HFFc6 (cell line): ENCODE data around the gene SLC26A3. TPM values are rescaled to one million over a fixed set of nuclear protein-coding genes. Genes with fewer than 3 reads are reported as not detected.

ENCODE experiments used
- DNase-seq: peaks from one replicate; pipeline ENCODE4 v3.0.0-alpha.2; 2018
- H3K27ac Mint-ChIP-seq: 2 replicates; pipeline ENCODE4 v1.8.0; 2020; ENCODE audit warnings: mild to moderate bottlenecking, mixed read lengths
- H3K27me3 Mint-ChIP-seq: 2 replicates; pipeline ENCODE4 v1.8.0; 2021; ENCODE audit warnings: mild to moderate bottlenecking, moderate library complexity, mixed read lengths; ENCODE audit not compliant: insufficient read depth
- H3K36me3 Mint-ChIP-seq: 2 replicates; pipeline ENCODE4 v1.8.0; 2021; ENCODE audit warnings: low read depth, mixed read lengths
- H3K4me1 Mint-ChIP-seq: 2 replicates; pipeline ENCODE4 v1.8.0; 2020; ENCODE audit warnings: low read depth, mixed read lengths
- H3K4me3 Mint-ChIP-seq: 2 replicates; pipeline ENCODE4 v1.8.0; 2020; ENCODE audit warnings: mild to moderate bottlenecking, moderate library complexity, mixed read lengths
- H3K9me3 Mint-ChIP-seq: 2 replicates; pipeline ENCODE4 v1.8.0; 2020; ENCODE audit warnings: mild to moderate bottlenecking, mixed read lengths
- CTCF ChIP-seq: fragments of 200-600 bp; sonication (generic); IDR thresholded peaks from 2 replicates; pipeline ENCODE4 v1.5.0; 2021; ENCODE audit warnings: antibody characterized with exemption, mild to moderate bottlenecking
- total RNA-seq, 6 experiments: library from RNA; stranded (reverse); fragmentation: NEBNext Ultra II Directional; extraction: Animal tissue kit (Norgen Biotek cat#: 25700); gene quantifications; 2 replicates in 1 of 6; 3 replicates in 5 of 6; pipeline ENCODE4 v1.2.3, GENCODE V29; 2021

SLC26A3 gene
- total RNA-seq, 6 experiments from 2014 or later = not detected

- no peak for DNase-seq
- TF ChIP-seq CTCF = no peak
Observed at GRCh38 chr7:107837145-107837512, 34.1 kb upstream of the SLC26A3 start.

GRCh38 chr7:107836237-107837144 is 33.5 kb upstream of the SLC26A3 start:
- TF ChIP-seq CTCF = no peak
- H3K27ac Mint-ChIP-seq = no peak overlapping the region
- peaks cover 20% of the 10 kb centered on the region for H3K27me3 Mint-ChIP-seq
- no peaks in the 10 kb centered on the region; the same call in 1 of the 2 replicates for H3K36me3 Mint-ChIP-seq
- H3K9me3 Mint-ChIP-seq = peaks cover 4% of the 10 kb centered on the region; the same call in 1 of the 2 replicates
- no peak for DNase-seq
- H3K4me1 Mint-ChIP-seq = no peaks in the 10 kb centered on the region
- H3K4me3 Mint-ChIP-seq = no peak overlapping the region

More at GRCh38 chr7:107837145-107837512, 34.1 kb upstream of the SLC26A3 start:
- Mint-ChIP-seq H3K4me1 (no peaks in the 10 kb centered on the region), H3K27ac (no peak overlapping the region), H3K9me3 (peaks cover 4% of the 10 kb centered on the region; the same call in 1 of the 2 replicates), H3K27me3 (peaks cover 19% of the 10 kb centered on the region), H3K4me3 (no peak overlapping the region), H3K36me3 (no peaks in the 10 kb centered on the region; the same call in 1 of the 2 replicates)

- Mint-ChIP-seq H3K9me3 (no peaks in the 10 kb centered on the region), H3K4me3 (no peak overlapping the region), H3K27me3 (peaks cover 26% of the 10 kb centered on the region), H3K4me1 (no peaks in the 10 kb centered on the region), H3K36me3 (no peaks in the 10 kb centered on the region), H3K27ac (no peak overlapping the region)
- DNase-seq = no peak
- TF ChIP-seq CTCF = no peak
Observed at GRCh38 chr7:107834401-107834800, 31.4 kb upstream of the SLC26A3 start.

GRCh38 chr7:107833684-107834106 is 30.7 kb upstream of the SLC26A3 start:
- H3K9me3 Mint-ChIP-seq = no peaks in the 10 kb centered on the region
- DNase-seq = no peak
- no peak for TF ChIP-seq CTCF
- no peak overlapping the region for H3K27ac Mint-ChIP-seq
- H3K36me3 Mint-ChIP-seq = no peaks in the 10 kb centered on the region
- no peaks in the 10 kb centered on the region for H3K4me1 Mint-ChIP-seq
- peaks cover 29% of the 10 kb centered on the region for H3K27me3 Mint-ChIP-seq
- H3K4me3 Mint-ChIP-seq = no peak overlapping the region

GRCh38 chr7:107830420-107830819 is 27.4 kb upstream of the SLC26A3 start:
- Mint-ChIP-seq H3K27me3 (peaks cover 25% of the 10 kb centered on the region), H3K4me1 (no peaks in the 10 kb centered on the region), H3K4me3 (no peak overlapping the region), H3K36me3 (no peaks in the 10 kb centered on the region), H3K9me3 (no peaks in the 10 kb centered on the region), H3K27ac (no peak overlapping the region)
- DNase-seq = no peak
- TF ChIP-seq CTCF = no peak
